Fibroblast of villous mesenchyme (primary cell): Measurements from ENCODE around the gene AUTS2. TPM values are rescaled to one million over a fixed set of nuclear protein-coding genes. Genes with fewer than 3 reads are reported as not detected.

Experiments used
- DNase-seq: peaks from one replicate; pipeline ENCODE4 v3.0.0-alpha.2; 2010; ENCODE audit warnings: low read depth
- H3K4me3 ChIP-seq: 2 replicates; pipeline ENCODE4 v1.5.1; 2011; ENCODE audit warnings: low read depth, mild to moderate bottlenecking, low read length
- total RNA-seq: library from RNA; depleted of rRNA; stranded (reverse); fragments of >200 nt; gene quantifications from 2 replicates; pipeline ENCODE4 v1.2.3, GENCODE V29; 2012
- TF ChIP-seq, protein P1 (sequence below): IDR thresholded peaks from 2 replicates; pipeline ENCODE4 v1.5.1; 2012; ENCODE audit warnings: low read depth, mild to moderate bottlenecking, low read length; ENCODE audit not compliant: insufficient read depth

AUTS2 gene
- total RNA-seq, 1 donor = 3.9 TPM

DNA sequence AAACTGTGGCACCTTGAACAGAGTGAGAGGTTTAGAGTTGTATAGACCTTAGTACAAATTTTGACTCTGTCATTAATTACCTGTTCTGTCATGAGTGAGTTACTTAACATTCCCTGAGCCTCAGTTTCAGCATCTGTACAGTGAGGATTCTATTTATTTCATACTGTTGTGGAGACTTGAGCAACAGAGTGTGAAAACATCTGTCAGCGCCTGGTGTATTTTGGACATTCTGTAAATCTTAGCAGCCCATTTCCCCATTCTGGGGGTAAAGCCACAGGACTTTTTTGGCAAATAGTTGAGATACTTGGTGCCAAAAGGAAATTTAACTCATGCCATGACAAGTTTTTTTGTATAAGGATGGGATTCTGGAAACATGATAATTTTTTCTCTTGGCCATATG lies 94.8 kb downstream of the AUTS2 start:
- TF ChIP-seq, protein P1, sequence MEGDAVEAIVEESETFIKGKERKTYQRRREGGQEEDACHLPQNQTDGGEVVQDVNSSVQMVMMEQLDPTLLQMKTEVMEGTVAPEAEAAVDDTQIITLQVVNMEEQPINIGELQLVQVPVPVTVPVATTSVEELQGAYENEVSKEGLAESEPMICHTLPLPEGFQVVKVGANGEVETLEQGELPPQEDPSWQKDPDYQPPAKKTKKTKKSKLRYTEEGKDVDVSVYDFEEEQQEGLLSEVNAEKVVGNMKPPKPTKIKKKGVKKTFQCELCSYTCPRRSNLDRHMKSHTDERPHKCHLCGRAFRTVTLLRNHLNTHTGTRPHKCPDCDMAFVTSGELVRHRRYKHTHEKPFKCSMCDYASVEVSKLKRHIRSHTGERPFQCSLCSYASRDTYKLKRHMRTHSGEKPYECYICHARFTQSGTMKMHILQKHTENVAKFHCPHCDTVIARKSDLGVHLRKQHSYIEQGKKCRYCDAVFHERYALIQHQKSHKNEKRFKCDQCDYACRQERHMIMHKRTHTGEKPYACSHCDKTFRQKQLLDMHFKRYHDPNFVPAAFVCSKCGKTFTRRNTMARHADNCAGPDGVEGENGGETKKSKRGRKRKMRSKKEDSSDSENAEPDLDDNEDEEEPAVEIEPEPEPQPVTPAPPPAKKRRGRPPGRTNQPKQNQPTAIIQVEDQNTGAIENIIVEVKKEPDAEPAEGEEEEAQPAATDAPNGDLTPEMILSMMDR = no peak
- no peak for DNase-seq
- no peak overlapping the region for H3K4me3 ChIP-seq

DNA sequence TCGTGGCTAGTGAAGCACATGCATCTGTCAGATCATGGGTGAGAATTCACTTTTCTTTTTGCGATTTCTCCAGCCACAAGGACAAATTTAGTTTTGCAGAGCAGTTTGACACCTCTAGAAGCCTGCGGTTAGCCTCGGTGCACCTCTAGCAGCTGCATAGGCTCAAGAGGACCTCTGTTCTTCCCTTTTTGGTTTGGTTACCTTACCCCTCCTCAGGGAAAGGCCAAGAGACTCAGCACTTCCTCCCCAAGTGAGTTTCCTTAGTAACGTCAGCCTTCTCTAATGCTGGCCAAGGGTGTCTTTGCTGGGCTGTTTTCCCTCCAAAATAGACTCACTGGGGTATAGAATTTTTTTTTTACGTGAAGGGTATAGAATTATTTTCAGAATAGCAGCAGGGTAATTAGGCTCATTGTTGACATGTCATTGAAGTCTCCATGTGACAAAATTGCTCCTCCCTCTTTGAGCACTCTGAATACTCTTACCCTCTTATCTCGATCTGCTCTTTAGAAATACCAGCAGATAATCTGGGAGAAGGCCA lies 97.8 kb downstream of the AUTS2 start:
- H3K4me3 ChIP-seq = no peak overlapping the region
- TF ChIP-seq, protein P1 = no peak
- no peak for DNase-seq

DNA sequence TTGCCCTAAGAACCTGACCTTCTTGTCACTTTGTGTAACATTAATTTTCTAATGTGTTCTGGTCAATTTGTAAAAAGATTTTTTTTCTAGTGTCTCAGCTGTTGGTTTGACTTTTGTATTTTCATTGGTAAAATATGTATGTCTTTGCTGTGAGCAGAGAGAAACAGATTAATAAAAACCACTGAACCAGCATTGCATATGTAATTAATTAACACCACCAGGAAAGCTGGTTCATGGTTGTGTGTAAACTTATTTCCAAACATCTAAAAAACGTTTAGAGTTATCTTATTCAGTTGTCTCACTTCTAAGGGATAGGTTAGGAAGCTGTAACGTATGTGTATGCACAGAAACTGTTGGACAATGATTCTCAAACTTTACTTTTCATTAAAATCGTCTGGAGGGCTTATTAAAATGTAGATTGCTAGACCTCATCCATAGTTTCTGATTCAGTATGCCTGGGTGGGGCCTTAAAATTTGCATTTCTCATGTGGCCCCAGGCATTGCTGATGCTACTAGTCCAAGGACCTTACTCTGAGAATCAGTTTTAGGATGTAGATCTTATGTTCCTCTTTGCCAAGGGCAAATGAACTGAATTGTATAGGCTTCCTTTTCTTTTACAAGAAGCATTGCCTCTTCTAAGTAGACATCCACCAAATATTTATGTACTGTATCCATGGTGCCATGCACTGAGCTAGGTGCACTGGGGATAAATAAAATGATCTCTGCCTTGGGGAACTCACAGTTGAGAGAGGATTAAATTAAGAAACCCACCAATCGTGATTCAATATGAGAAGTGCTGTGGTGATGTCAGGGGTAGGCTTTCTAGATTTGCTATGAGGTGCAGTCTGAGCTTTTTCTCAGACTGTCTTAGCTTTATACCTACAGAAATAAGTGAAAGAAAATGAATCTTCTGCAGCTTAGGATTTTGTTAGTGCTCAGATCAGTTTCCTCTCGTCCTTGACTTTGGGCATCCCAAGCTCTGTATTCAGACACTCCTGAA lies 98.7 kb downstream of the AUTS2 start:
- no peak overlapping the region for H3K4me3 ChIP-seq
- TF ChIP-seq, protein P1 = no peak
- no peak for DNase-seq

DNA sequence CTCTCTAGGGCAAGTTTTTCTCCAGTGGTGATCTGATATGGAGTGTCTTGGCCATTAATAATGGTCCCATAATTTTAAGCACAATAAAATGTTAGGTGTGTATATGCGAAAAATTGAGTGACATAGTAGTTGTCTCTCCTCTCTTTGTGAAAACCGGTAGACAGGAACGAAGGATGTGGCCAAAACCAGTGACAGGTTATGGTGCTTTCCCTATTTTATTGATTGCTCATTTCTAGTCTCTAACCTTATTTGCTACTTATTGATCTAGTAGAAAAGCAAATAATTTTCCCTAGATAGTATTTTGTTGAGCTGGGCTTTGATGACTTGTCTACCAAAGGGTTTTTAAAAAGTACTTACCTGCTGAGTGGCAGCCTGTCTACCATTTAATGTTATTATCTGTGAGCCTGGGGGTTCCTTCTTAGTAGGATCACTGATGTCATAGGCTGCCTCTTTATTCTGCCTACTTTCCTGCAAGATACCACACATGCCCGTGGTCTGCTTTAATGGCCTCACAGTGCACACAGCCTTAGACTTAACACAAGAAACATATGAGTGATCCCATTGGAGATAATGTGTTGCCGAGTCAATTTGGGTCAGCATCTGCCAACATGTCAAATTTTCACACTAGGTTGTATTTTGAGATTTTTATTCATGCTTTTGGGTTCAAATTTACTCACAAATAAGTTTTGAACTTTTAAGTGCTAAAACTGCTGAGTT lies 100.0 kb downstream of the AUTS2 start:
- no peak for DNase-seq
- TF ChIP-seq, protein P1 = no peak
- no peak overlapping the region for H3K4me3 ChIP-seq

DNA sequence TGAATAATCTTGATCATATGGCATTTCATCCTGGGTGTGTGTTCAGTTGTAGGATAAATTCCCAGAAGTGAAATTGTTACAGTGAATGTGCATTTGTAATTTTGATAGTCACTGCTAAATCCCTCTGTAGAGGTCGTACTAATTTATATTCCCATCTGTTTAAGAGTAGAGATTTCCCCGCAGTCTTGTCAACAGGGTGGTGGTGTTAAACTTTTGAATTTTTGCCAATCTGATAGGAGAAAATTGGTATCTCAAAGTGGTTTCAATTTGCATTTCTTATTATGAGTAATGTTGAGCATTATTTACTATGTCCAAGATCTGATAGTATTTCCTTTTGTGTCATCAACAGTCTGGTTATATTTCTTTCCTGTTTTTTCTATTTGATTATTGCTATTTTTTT lies 101.7 kb downstream of the AUTS2 start:
- no peak overlapping the region for H3K4me3 ChIP-seq
- no peak for DNase-seq
- TF ChIP-seq, protein P1 = no peak

DNA sequence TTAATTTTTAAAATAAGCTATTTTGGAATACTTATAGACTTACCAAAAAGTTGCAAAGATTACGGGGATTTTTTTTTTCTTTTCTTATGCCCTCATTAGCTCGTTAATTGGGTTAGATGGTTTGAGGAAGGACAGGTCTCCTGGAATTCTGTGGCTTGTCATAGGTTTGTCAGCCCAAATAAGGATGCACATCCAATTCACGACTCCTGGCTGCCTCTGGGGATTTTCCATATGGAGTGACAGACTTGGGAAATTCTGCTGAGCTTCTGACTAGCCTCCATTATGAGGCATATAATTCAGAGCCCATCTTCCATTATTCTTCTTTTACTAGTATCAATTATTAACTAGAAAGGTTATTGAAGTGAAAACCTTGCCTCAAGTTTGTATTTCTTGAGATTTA lies 102.1 kb downstream of the AUTS2 start:
- H3K4me3 ChIP-seq = no peak overlapping the region
- DNase-seq = no peak
- TF ChIP-seq, protein P1 = no peak
